GM12872 (cell line): ENCODE measurements around the gene PHF1.

Source experiments
- TF ChIP-seq, protein P1 (sequence below): IDR thresholded peaks from 3 replicates; pipeline ENCODE4 v1.5.1; 2011; ENCODE audit warnings: low read depth, mild to moderate bottlenecking, low read length, moderate library complexity; ENCODE audit not compliant: insufficient read depth

The PHF1 gene

GRCh38 chr6:33391922-33392594, 18.8 kb upstream of the PHF1 start:
- TF ChIP-seq, protein P1, sequence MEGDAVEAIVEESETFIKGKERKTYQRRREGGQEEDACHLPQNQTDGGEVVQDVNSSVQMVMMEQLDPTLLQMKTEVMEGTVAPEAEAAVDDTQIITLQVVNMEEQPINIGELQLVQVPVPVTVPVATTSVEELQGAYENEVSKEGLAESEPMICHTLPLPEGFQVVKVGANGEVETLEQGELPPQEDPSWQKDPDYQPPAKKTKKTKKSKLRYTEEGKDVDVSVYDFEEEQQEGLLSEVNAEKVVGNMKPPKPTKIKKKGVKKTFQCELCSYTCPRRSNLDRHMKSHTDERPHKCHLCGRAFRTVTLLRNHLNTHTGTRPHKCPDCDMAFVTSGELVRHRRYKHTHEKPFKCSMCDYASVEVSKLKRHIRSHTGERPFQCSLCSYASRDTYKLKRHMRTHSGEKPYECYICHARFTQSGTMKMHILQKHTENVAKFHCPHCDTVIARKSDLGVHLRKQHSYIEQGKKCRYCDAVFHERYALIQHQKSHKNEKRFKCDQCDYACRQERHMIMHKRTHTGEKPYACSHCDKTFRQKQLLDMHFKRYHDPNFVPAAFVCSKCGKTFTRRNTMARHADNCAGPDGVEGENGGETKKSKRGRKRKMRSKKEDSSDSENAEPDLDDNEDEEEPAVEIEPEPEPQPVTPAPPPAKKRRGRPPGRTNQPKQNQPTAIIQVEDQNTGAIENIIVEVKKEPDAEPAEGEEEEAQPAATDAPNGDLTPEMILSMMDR: no peak

- TF ChIP-seq, protein P1: no peak
These were observed 18.2 kb upstream of the PHF1 start for GRCh38 chr6:33392595-33392948.

GRCh38 chr6:33392979-33393378, 17.8 kb upstream of the PHF1 start:
- TF ChIP-seq, protein P1: no peak

GRCh38 chr6:33397541-33397940, 13.3 kb upstream of the PHF1 start:
- TF ChIP-seq, protein P1: no peak

DNA sequence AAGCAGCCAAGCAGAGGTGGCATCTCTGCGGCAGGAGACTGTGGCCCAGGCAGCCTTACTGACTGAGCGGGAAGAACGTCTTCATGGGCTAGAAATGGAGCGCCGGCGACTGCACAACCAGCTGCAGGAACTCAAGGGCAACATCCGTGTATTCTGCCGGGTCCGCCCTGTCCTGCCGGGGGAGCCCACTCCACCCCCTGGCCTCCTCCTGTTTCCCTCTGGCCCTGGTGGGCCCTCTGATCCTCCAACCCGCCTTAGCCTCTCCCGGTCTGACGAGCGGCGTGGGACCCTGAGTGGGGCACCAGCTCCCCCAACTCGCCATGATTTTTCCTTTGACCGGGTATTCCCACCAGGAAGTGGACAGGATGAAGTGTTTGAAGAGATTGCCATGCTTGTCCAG, 5.9 kb upstream of the PHF1 start:
- TF ChIP-seq, protein P1: no peak

DNA sequence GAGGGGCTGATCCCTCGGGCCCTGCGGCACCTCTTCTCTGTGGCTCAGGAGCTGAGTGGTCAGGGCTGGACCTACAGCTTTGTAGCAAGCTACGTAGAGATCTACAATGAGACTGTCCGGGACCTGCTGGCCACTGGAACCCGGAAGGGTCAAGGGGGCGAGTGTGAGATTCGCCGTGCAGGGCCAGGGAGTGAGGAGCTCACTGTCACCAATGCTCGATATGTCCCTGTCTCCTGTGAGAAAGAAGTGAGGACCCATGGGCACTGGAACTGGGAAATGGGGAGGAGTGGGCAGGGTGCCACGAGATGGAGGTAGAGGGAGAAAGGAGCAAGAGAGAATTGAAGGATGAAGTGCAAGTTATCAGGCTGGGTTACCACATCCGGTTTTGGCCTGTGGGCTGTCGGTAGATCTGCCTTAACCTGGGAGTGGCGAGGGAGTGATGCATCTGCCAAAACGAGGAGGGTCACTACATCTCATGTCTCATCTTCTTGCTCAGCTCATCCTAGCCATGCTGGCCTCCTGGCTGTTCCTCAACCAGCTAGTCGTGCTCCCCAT, 5.4 kb upstream of the PHF1 start:
- TF ChIP-seq, protein P1: no peak

DNA sequence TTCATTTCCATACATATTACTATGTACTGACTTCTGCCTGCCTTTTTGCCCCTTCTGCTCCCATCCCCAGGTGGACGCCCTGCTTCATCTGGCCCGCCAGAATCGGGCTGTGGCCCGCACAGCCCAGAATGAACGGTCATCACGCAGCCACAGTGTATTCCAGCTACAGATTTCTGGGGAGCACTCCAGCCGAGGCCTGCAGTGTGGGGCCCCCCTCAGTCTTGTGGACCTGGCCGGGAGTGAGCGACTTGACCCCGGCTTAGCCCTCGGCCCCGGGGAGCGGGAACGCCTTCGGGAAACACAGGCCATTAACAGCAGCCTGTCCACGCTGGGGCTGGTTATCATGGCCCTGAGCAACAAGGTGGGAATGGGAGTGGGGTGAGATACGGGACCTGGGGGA, 4.7 kb upstream of the PHF1 start:
- TF ChIP-seq, protein P1: no peak
